Upper lobe of left lung (tissue), 6 donors: ENCODE data around the gene ZSCAN10. TPM values are rescaled to one million over a fixed set of nuclear protein-coding genes. Genes with fewer than 3 reads are reported as not detected.

Experiments used
- ATAC-seq, 2 donors: fragments of 200-7000 bp; cut with Tn5 transposase; one replicate each; pipeline ENCODE4 v1.9.1; 2022; ENCODE audit warnings: mild to moderate bottlenecking in 2 of 2, moderate library complexity in 2 of 2; ENCODE audit not compliant: low FRiP score in 2 of 2
- DNase-seq, 2 donors: peaks; one replicate each; pipeline ENCODE4 v3.0.0-alpha.2; 2019 to 2020
- H3K27ac ChIP-seq, 4 donors: fragments of 200-600 bp; sonication (generic); one replicate each; pipeline ENCODE4 v1.5.1; 2016 to 2019
- H3K27me3 ChIP-seq, 4 donors: fragments of 200-600 bp; sonication (generic); one replicate each; pipeline ENCODE4 v1.5.1; 2017 to 2019
- H3K36me3 ChIP-seq, 4 donors: fragments of 200-600 bp; sonication (generic); one replicate each; pipeline ENCODE4 v1.5.1; 2016 to 2019
- H3K4me1 ChIP-seq, 4 donors: fragments of 200-600 bp; sonication (generic); one replicate each; pipeline ENCODE4 v1.5.1; 2018 to 2019
- H3K4me3 ChIP-seq, 4 donors: fragments of 200-600 bp; sonication (generic); one replicate each; pipeline ENCODE4 v1.5.1; 2017 to 2019; ENCODE audit warnings: mild to moderate bottlenecking in 2 of 4, moderate library complexity in 1 of 4
- H3K9me3 ChIP-seq, 4 donors: fragments of 200-600 bp; sonication (generic); one replicate each; pipeline ENCODE4 v1.5.1; 2018 to 2019
- EP300 ChIP-seq, 4 donors: sonication (generic); formaldehyde crosslinking; IDR thresholded peaks; one replicate each; pipeline ENCODE4 v1.5.1; 2017; ENCODE audit warnings: antibody characterized with exemption in 4 of 4, control low read depth in 2 of 4
- POLR2A ChIP-seq, 4 donors: fragments of 450-650 bp; IDR thresholded peaks; one replicate each; pipeline ENCODE4 v1.5.1; 2016 to 2017; ENCODE audit warnings: antibody characterized with exemption in 4 of 4, mild to moderate bottlenecking in 2 of 4
- POLR2AphosphoS5 ChIP-seq, 2 donors: sonication (generic); formaldehyde crosslinking; IDR thresholded peaks; one replicate each; pipeline ENCODE4 v1.5.1; 2017; ENCODE audit warnings: antibody characterized with exemption in 2 of 2
- WGBS, 2 donors: methylation state at CpG; one replicate each; pipeline ENCODE4 v1.1.5; 2017 to 2018; 5-methylcytosine and 5-hydroxymethylcytosine counted together
- total RNA-seq, 6 donors: library from RNA; depleted of rRNA in 4 of 6; stranded (reverse); fragments of >200 nt in 4 of 6; gene quantifications; one replicate each; pipeline versions ENCODE4 v1.1.0 to v1.2.1, GENCODE V29; 2016 to 2021
- TF ChIP-seq, protein P1 (sequence below), 6 experiments: fragments of 450-650 bp in 4 of 6; fragments of 200-600 bp in 2 of 6; sonication (generic) in 2 of 6; IDR thresholded peaks; one replicate each; pipeline ENCODE4 v1.5.1; 2016 to 2019; ENCODE audit warnings: antibody characterized with exemption in 6 of 6
- donor health status: DM: no; HTN: no; CAD: no; lungs with moderate emphysema.
- donor health status: DM: no; HTN: yes; CAD: no; lungs with severe emphysema.

The ZSCAN10 gene
- total RNA-seq, 6 donors from 2014 or later = 0.17 to 1.0 (median 0.28) TPM; not detected in 2

GRCh38 chr16:3121851-3122467, 22.9 kb upstream of the ZSCAN10 start:
- no peaks in the 10 kb centered on the region for H3K9me3 ChIP-seq
- ATAC-seq (no peak), DNase-seq (no peak)
- no peak overlapping the region for H3K4me3 ChIP-seq
- H3K27ac ChIP-seq = no peak overlapping the region
- peaks cover 12 to 16% (median 13%) of the 10 kb centered on the region in 4 donors for H3K4me1 ChIP-seq
- H3K27me3 ChIP-seq = no peaks in the 10 kb centered on the region
- peaks cover 0 to 40% (median 29%) of the 10 kb centered on the region in 4 donors for H3K36me3 ChIP-seq
- WGBS, 2 donors = 80 to 83% methylated on average over 7 of the region's 7 CpGs
- TF ChIP-seq EP300 (IDR thresholded peaks at IDR 0.05) = no peak
- TF ChIP-seq POLR2AphosphoS5 (IDR thresholded peaks at IDR 0.05) = no peak
- TF ChIP-seq, protein P1, sequence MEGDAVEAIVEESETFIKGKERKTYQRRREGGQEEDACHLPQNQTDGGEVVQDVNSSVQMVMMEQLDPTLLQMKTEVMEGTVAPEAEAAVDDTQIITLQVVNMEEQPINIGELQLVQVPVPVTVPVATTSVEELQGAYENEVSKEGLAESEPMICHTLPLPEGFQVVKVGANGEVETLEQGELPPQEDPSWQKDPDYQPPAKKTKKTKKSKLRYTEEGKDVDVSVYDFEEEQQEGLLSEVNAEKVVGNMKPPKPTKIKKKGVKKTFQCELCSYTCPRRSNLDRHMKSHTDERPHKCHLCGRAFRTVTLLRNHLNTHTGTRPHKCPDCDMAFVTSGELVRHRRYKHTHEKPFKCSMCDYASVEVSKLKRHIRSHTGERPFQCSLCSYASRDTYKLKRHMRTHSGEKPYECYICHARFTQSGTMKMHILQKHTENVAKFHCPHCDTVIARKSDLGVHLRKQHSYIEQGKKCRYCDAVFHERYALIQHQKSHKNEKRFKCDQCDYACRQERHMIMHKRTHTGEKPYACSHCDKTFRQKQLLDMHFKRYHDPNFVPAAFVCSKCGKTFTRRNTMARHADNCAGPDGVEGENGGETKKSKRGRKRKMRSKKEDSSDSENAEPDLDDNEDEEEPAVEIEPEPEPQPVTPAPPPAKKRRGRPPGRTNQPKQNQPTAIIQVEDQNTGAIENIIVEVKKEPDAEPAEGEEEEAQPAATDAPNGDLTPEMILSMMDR (IDR thresholded peaks at IDR 0.05) = no peak
- no peak for TF ChIP-seq POLR2A (IDR thresholded peaks at IDR 0.05)

DNA sequence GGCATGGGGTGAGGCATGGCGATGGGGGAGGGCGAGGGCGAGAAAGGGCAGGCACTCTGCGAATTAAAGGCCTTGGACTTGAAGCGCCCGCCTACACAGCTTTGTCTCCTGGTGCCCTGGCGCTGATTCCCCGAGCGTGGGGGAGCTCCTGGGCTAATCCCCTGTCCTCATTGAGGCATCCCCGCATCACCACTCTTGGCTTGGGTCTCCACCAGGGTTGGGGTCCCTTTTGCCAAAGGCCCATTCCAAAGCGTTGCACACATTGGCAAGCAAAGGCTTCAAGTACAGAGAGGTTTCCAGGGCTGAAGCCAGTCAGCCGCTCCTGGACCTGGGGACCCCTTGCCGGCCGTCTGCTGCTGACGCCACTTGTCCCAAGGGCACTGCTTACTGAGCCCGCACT, 21.3 kb upstream of the ZSCAN10 start:
- TF ChIP-seq POLR2A (IDR thresholded peaks at IDR 0.05) (no peak), POLR2AphosphoS5 (IDR thresholded peaks at IDR 0.05) (no peak), EP300 (IDR thresholded peaks at IDR 0.05) (no peak)
- TF ChIP-seq, protein P1 (IDR thresholded peaks at IDR 0.05) = no peak
- Histone ChIP-seq H3K36me3 (peaks cover 0 to 53% (median 36%) of the 10 kb centered on the region in 4 donors), H3K27me3 (no peaks in the 10 kb centered on the region), H3K9me3 (no peaks in the 10 kb centered on the region), H3K4me1 (peaks cover 12 to 16% (median 13%) of the 10 kb centered on the region in 4 donors), H3K4me3 (no peak overlapping the region), H3K27ac (no peak overlapping the region)
- 87 to 93% methylated on average over 10 to 16 of the region's 16 CpGs for WGBS, 2 donors
- ATAC-seq (no peak), DNase-seq (peak in 1 of 2 donors; percentile 43)

GRCh38 chr16:3119701-3120408, 20.8 kb upstream of the ZSCAN10 start:
- TF ChIP-seq EP300 (IDR thresholded peaks at IDR 0.05) = no peak
- TF ChIP-seq POLR2A (IDR thresholded peaks at IDR 0.05) = no peak
- TF ChIP-seq, protein P1 (IDR thresholded peaks at IDR 0.05) = no peak
- TF ChIP-seq POLR2AphosphoS5 (IDR thresholded peaks at IDR 0.05) = no peak
- no peak overlapping the region for H3K4me3 ChIP-seq
- WGBS, 2 donors = 94 to 95% methylated on average over 52 to 56 of the region's 57 CpGs
- no peaks in the 10 kb centered on the region for H3K27me3 ChIP-seq
- peaks cover 7 to 10% (median 9%) of the 10 kb centered on the region in 4 donors for H3K4me1 ChIP-seq
- DNase-seq (peak in 1 of 2 donors; percentile 80), ATAC-seq (no peak)
- H3K9me3 ChIP-seq = no peaks in the 10 kb centered on the region
- H3K27ac ChIP-seq = no peak overlapping the region
- peaks cover 0 to 59% (median 38%) of the 10 kb centered on the region in 4 donors for H3K36me3 ChIP-seq

DNA sequence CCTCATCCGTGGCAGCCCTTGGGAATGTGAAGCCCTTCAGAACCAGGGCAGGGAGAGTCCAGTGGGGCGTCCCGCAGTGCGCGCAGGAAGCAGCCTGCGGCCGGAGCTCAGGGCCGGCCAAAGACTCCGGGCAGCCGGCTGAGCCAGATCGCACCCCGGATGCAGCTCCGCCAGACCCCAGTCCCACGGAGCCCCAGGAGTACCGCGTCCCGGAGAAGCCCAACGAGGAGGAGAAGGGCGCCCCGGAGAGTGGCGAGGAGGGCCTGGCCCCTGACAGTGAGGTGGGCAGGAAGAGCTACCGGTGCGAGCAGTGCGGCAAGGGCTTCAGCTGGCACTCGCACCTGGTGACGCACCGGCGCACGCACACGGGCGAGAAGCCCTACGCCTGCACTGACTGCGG, 20.2 kb upstream of the ZSCAN10 start:
- TF ChIP-seq, protein P1 (IDR thresholded peaks at IDR 0.05) = no peak
- TF ChIP-seq EP300 (IDR thresholded peaks at IDR 0.05) (no peak), POLR2A (IDR thresholded peaks at IDR 0.05) (no peak), POLR2AphosphoS5 (IDR thresholded peaks at IDR 0.05) (no peak)
- Histone ChIP-seq H3K4me1 (peaks cover 6 to 11% (median 6%) of the 10 kb centered on the region in 4 donors), H3K27me3 (no peaks in the 10 kb centered on the region), H3K4me3 (no peak overlapping the region), H3K36me3 (peaks cover 0 to 62% (median 38%) of the 10 kb centered on the region in 4 donors), H3K27ac (no peak overlapping the region), H3K9me3 (no peaks in the 10 kb centered on the region)
- peak in 1 of 2 donors; percentile 76 for DNase-seq
- ATAC-seq = no peak
- 95 to 99% methylated on average over 13 to 33 of the region's 33 CpGs for WGBS, 2 donors
